GM11168 (cell line): ENCODE results near the gene DBI.

ENCODE experiments used
- in situ Hi-C: fragments of 300-500 bp; cut with MboI; formaldehyde crosslinking; loops from one replicate; pipeline ENCODE4 v1.12.0; 2022; ENCODE audit warnings: low sequenced_read_pairs; ENCODE audit not compliant: unreplicated experiment

The DBI gene

GRCh38 chr2:119360423-119360966 is 6.3 kb upstream of the DBI start:
- in situ Hi-C loops = no loop called here

- in situ Hi-C loops = no loop called here
Measured at GRCh38 chr2:119364798-119365197, 2.0 kb upstream of the DBI start.

GRCh38 chr2:119365436-119365835 is 1.3 kb upstream of the DBI start:
- in situ Hi-C loops = no loop called here

GRCh38 chr2:119366161-119366648 is 572 bp upstream of the DBI start:
- in situ Hi-C loops = no loop called here

- in situ Hi-C loops = no loop called here
Measured at GRCh38 chr2:119367472-119368099, 809 bp downstream of the DBI start.

- in situ Hi-C loops = loop anchor here (10.0 kb wide), 1 partner anchor 75 kb away; no protein-coding TSS in a partner anchor
Measured at GRCh38 chr2:119369845-119370244, 3.1 kb downstream of the DBI start.

GRCh38 chr2:119371111-119371510 is 4.3 kb downstream of the DBI start:
- in situ Hi-C loops = loop anchor here (10.0 kb wide), 1 partner anchor 76 kb away; no protein-coding TSS in a partner anchor

GRCh38 chr2:119372778-119373568 is 6.2 kb downstream of the DBI start:
- in situ Hi-C loops = loop anchor here (10.0 kb wide), 1 partner anchor 78 kb away; no protein-coding TSS in a partner anchor

- in situ Hi-C loops = loop anchor here (10.0 kb wide), 1 partner anchor 79 kb away; no protein-coding TSS in a partner anchor
Measured at GRCh38 chr2:119373907-119374745, 7.3 kb downstream of the DBI start.

- in situ Hi-C loops = loop anchor here (10.0 kb wide), 1 partner anchor 82 kb away; no protein-coding TSS in a partner anchor
Measured at GRCh38 chr2:119376406-119376805, 9.6 kb downstream of the DBI start.

- in situ Hi-C loops = loop anchor here (10.0 kb wide), 1 partner anchor 82 kb away; no protein-coding TSS in a partner anchor
Measured at GRCh38 chr2:119376810-119377209, 10.0 kb downstream of the DBI start.

- in situ Hi-C loops = loop anchor here (10.0 kb wide), 1 partner anchor 83 kb away; no protein-coding TSS in a partner anchor
Measured at GRCh38 chr2:119377294-119377992, 10.7 kb downstream of the DBI start.

GRCh38 chr2:119377993-119378345 is 11.2 kb downstream of the DBI start:
- in situ Hi-C loops = loop anchor here (10.0 kb wide), 1 partner anchor 83 kb away; no protein-coding TSS in a partner anchor

GRCh38 chr2:119378566-119378965 is 11.8 kb downstream of the DBI start:
- in situ Hi-C loops = loop anchor here (10.0 kb wide), 1 partner anchor 84 kb away; no protein-coding TSS in a partner anchor

GRCh38 chr2:119383410-119384140 is 16.8 kb downstream of the DBI start:
- in situ Hi-C loops = no loop called here

- in situ Hi-C loops = no loop called here
Measured at GRCh38 chr2:119384971-119385370, 18.2 kb downstream of the DBI start.

GRCh38 chr2:119385466-119385865 is 18.7 kb downstream of the DBI start:
- in situ Hi-C loops = no loop called here

GRCh38 chr2:119387381-119388129 is 20.8 kb downstream of the DBI start:
- in situ Hi-C loops = no loop called here
